ENCODE results near the gene NACC1.
A peak's percentile ranks its signal among the peaks of the same experiment; 100 is the strongest.

Gene NACC1

DNA sequence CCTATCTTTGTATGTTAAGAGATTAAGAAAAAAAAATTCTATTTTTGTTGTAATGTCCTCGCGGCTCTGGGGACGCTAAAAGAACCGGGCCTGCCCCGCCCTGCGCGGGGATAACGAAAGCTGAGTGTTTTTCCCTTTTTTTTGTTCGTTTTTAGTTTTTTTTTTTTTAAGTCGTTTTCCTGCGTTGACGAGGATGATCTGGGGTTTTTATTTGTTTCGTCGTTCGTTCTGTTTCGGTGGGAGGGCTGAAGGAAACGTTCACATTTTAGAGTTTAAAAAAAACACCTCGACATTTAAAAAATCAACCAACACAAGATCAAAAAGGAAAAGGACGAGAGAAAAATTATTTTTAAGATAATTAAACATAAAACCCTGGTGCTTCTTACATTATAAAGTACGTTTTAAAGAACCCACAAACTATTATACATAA lies 21.0 kb upstream of the NACC1 start:
- no peak for TF ChIP-seq CTCF (conservative IDR thresholded peaks at IDR 0.05; ENCODE audit: low read depth, low read length)
- no peak overlapping the region for H3K4me3 ChIP-seq (ENCODE audit: low read length)
- no peak for DNase-seq (ENCODE audit: low read depth)

GRCh38 chr19:13097463-13098258 lies 20.4 kb upstream of the NACC1 start:
- TF ChIP-seq CTCF (conservative IDR thresholded peaks at IDR 0.05; ENCODE audit: low read depth, low read length): no peak
- H3K4me3 ChIP-seq (ENCODE audit: low read length): no peak overlapping the region
- no peak for DNase-seq (ENCODE audit: low read depth)

GRCh38 chr19:13098277-13099072 lies 19.6 kb upstream of the NACC1 start:
- H3K4me3 ChIP-seq (ENCODE audit: low read length): no peak overlapping the region
- no peak for DNase-seq (ENCODE audit: low read depth)
- TF ChIP-seq CTCF (conservative IDR thresholded peaks at IDR 0.05; ENCODE audit: low read depth, low read length): no peak

- no peak overlapping the region for H3K4me3 ChIP-seq (ENCODE audit: low read length)
- DNase-seq (ENCODE audit: low read depth): no peak
- no peak for TF ChIP-seq CTCF (conservative IDR thresholded peaks at IDR 0.05; ENCODE audit: low read depth, low read length)
Measured at GRCh38 chr19:13099073-13099999, 18.7 kb upstream of the NACC1 start.

DNA sequence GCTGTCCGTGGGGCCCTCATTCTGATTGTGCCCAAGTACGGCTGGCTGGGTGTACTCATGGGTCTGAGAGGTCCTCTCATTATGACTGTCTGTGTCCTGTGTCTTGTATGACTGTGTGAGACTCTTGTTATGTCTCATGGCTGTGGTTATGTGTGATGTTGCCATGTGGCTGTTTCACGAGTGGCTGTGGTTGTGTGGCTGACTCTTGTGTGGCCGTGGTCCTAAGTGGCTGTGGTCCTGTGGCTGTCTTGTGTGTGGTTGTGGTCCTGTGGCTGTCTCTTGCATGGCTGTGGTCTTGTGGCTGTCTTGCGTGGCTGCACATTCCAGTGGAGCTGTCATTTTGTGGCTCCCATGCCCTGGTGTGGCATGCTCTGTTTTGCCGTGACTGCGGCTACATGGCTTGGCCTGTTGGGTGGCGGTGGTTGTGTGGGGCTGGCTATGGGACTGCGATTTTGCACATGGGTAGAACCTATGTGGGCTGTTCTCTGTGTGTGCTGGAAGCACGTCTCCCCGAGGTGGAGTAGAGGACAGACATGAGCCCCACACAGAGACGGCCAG lies 18.0 kb upstream of the NACC1 start:
- TF ChIP-seq CTCF (conservative IDR thresholded peaks at IDR 0.05; ENCODE audit: low read depth, low read length): no peak
- DNase-seq (ENCODE audit: low read depth): no peak

DNA sequence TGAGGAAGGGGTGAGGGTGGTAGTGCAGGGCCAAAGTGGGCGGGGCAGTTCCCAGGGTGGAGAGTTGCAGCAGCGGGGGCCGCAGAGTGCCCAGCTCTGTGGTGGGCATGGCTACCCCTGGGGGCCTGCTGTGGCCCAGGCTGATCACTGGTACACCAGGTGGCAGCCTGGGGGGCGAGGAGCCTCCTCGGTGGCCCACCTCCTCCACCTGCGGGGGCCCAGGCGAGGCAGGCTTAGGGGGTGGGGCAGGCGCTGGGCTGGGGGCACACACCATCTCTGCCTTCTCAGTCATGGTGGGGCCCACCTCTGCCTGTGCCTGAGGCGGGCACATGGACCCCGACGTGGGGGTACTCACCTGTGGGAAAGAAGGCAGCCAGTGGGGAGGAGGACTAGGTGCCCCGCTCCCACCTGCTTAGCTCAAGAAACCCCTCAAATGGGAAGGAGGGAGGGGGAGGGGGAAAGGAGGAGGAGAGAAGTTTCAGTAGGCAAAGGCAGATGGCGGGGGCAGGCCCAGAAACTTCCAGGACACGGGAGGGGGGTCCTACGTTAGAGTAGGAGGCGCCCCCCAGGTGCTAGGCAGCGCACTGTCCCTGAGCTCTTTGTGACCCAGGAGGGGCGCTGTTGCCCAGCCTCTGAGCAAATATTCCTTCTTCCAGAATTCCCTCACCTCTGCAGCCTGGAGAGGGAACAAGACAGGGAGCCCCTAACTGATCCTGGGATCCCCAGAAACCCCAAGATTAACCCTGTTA lies 17.0 kb upstream of the NACC1 start:
- no peak overlapping the region for H3K4me3 ChIP-seq (ENCODE audit: low read length)
- peak; percentile 55 for TF ChIP-seq CTCF (conservative IDR thresholded peaks at IDR 0.05; ENCODE audit: low read depth, low read length)
- no peak for DNase-seq (ENCODE audit: low read depth)

More for the DNA sequence above, 18.0 kb upstream of the NACC1 start:
- H3K4me3 ChIP-seq (ENCODE audit: low read length): no peak overlapping the region
